Parathyroid adenoma (tissue), 2 donors: Measurements from ENCODE around the gene CACNA1C.

ENCODE experiments used
- H2AFZ ChIP-seq: fragments of 300-600 bp; sonication (generic); one replicate; pipeline ENCODE4 v1.7.0; 2017; ENCODE audit warnings: antibody characterized with exemption, mild to moderate bottlenecking
- H3K27ac ChIP-seq: fragments of 300-600 bp; sonication (generic); one replicate; pipeline ENCODE4 v1.7.0; 2017
- H3K27me3 ChIP-seq: fragments of 300-600 bp; sonication (generic); one replicate; pipeline ENCODE4 v1.7.0; 2017; ENCODE audit warnings: low read length; ENCODE audit not compliant: control insufficient read depth, insufficient read depth
- H3K36me3 ChIP-seq: fragments of 300-600 bp; sonication (generic); one replicate; pipeline ENCODE4 v1.7.0; 2017; ENCODE audit warnings: low read length; ENCODE audit not compliant: control insufficient read depth, insufficient read depth
- H3K4me1 ChIP-seq: fragments of 300-600 bp; sonication (generic); one replicate; pipeline ENCODE4 v1.7.0; 2017; ENCODE audit warnings: control low read depth
- H3K4me2 ChIP-seq: fragments of 300-600 bp; sonication (generic); one replicate; pipeline ENCODE4 v1.7.0; 2017; ENCODE audit warnings: low read length
- H3K4me3 ChIP-seq: fragments of 300-600 bp; sonication (generic); one replicate; pipeline ENCODE4 v1.7.0; 2017; ENCODE audit warnings: low read depth, low read length
- H3K79me2 ChIP-seq: fragments of 300-600 bp; sonication (generic); one replicate; pipeline ENCODE4 v1.7.0; 2017; ENCODE audit warnings: control low read depth
- H3K9ac ChIP-seq: fragments of 300-600 bp; sonication (generic); one replicate; pipeline ENCODE4 v1.7.0; 2017; ENCODE audit warnings: mild to moderate bottlenecking
- H3K9me3 ChIP-seq: fragments of 300-600 bp; sonication (generic); one replicate; pipeline ENCODE4 v1.7.0; 2017; ENCODE audit warnings: low read length; ENCODE audit not compliant: control insufficient read depth
- TF ChIP-seq, protein P1 (sequence below): fragments of 300-600 bp; sonication (generic); IDR thresholded peaks from one replicate; pipeline ENCODE4 v1.7.0; 2017; ENCODE audit warnings: antibody characterized with exemption, mild to moderate bottlenecking
- donor health status: primary hyperparathyroidism.

Gene CACNA1C

DNA sequence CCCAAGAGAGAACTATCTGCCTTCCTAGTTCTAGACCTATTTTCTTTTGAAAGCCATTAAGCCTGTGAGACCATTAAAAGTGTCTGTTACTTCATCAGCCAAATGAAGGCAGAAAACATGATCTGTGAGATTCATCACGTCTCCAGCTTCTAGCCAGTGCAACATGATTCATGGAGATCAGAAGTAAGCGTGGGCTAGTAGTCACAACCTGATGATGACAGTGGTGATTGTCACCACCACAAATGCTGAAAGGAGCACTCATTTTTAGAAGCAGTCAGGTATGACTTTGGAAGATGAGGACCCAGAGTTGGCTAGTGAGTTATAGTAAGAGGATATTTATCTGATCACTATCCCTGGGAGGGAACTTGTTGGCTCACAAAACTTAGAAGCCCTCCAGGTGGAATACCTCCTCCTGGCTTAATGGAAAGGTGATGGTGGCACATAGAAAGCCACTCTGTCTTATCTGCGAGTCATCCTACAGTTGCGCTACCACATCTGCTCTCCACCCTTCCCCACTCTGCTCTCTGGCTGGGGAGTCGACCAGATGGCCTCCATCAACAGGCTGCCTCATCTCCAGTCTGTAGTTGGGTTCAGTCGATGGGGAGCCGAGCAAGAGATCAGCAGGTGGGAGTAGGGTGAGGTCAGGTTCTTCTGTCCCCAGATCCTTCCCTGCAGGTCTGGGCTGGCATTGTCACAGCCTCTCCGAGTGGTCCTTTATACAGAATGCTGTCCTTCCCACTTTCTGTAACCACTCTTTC, 424.4 kb downstream of the CACNA1C start:
- no peak overlapping the region for H3K9ac ChIP-seq
- H3K9me3 ChIP-seq: no peaks in the 10 kb centered on the region
- H3K27ac ChIP-seq: no peak overlapping the region
- H3K27me3 ChIP-seq: no peaks in the 10 kb centered on the region
- H3K79me2 ChIP-seq: no peaks in the 10 kb centered on the region
- H3K4me1 ChIP-seq: no peaks in the 10 kb centered on the region
- H3K36me3 ChIP-seq: no peaks in the 10 kb centered on the region
- H2AFZ ChIP-seq: no peak overlapping the region
- no peak overlapping the region for H3K4me2 ChIP-seq
- TF ChIP-seq, protein P1, sequence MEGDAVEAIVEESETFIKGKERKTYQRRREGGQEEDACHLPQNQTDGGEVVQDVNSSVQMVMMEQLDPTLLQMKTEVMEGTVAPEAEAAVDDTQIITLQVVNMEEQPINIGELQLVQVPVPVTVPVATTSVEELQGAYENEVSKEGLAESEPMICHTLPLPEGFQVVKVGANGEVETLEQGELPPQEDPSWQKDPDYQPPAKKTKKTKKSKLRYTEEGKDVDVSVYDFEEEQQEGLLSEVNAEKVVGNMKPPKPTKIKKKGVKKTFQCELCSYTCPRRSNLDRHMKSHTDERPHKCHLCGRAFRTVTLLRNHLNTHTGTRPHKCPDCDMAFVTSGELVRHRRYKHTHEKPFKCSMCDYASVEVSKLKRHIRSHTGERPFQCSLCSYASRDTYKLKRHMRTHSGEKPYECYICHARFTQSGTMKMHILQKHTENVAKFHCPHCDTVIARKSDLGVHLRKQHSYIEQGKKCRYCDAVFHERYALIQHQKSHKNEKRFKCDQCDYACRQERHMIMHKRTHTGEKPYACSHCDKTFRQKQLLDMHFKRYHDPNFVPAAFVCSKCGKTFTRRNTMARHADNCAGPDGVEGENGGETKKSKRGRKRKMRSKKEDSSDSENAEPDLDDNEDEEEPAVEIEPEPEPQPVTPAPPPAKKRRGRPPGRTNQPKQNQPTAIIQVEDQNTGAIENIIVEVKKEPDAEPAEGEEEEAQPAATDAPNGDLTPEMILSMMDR: no peak
- no peak overlapping the region for H3K4me3 ChIP-seq

DNA sequence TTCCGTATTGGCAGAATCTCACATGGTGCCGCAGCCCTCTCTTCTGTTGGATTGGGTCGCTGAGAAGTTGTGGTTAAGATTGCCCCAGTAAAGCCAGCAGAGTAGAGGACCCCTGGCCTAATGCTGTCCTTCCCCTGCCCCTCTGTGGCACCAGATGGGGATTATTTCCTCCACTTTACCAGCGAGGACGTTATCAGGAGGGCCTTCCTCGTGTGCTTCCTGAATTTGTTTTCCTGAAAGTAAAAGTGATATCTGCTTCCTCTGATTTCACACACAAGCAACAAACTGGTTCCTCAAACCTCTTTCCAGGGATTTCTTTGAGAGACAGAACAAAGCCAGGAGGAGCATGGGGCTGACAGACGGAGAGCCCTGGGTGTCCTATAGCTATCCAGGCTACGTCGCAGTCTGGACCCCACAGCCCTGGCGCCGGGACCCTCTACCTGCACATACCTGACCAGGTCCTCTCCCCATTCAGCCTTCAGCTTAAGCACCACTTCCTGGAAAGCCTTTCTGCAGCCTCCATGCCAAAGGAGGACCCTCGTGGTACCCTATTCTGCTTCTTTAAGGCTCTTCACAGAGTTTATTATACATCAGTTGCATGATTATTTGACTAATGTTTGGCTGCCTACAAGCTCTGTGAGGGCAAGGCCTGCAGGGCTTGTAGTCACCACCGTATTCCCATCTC, 427.2 kb downstream of the CACNA1C start:
- H3K4me1 ChIP-seq: no peaks in the 10 kb centered on the region
- H3K4me3 ChIP-seq: no peak overlapping the region
- no peaks in the 10 kb centered on the region for H3K36me3 ChIP-seq
- no peaks in the 10 kb centered on the region for H3K27me3 ChIP-seq
- TF ChIP-seq, protein P1: no peak
- H3K9me3 ChIP-seq: no peaks in the 10 kb centered on the region
- H3K9ac ChIP-seq: no peak overlapping the region
- no peak overlapping the region for H2AFZ ChIP-seq
- H3K79me2 ChIP-seq: no peaks in the 10 kb centered on the region
- no peak overlapping the region for H3K4me2 ChIP-seq
- no peak overlapping the region for H3K27ac ChIP-seq

DNA sequence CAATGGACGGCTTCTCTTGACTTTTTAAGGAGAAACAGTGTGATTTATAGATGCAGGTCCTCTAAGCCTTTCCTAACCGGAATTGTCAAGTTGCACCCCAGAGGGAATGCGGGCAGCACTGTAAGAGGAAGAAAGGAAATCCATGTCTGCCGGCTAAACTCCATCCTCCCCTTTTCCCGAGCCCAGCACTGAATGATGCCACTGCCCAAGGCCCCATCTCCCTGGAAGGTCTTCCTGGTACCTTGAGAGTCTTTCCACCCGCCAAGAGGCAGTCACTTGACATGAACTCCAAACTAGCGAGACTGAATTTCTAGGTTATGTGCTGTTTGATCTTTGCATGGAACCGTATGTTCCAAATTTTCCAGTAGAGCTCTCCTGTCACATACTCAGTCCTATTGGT, 428.6 kb downstream of the CACNA1C start:
- no peak overlapping the region for H2AFZ ChIP-seq
- TF ChIP-seq, protein P1: no peak
- H3K4me3 ChIP-seq: no peak overlapping the region
- no peak overlapping the region for H3K9ac ChIP-seq
- no peaks in the 10 kb centered on the region for H3K4me1 ChIP-seq
- no peaks in the 10 kb centered on the region for H3K36me3 ChIP-seq
- H3K79me2 ChIP-seq: no peaks in the 10 kb centered on the region
- no peaks in the 10 kb centered on the region for H3K9me3 ChIP-seq
- H3K27me3 ChIP-seq: no peaks in the 10 kb centered on the region
- H3K4me2 ChIP-seq: no peak overlapping the region
- H3K27ac ChIP-seq: no peak overlapping the region

DNA sequence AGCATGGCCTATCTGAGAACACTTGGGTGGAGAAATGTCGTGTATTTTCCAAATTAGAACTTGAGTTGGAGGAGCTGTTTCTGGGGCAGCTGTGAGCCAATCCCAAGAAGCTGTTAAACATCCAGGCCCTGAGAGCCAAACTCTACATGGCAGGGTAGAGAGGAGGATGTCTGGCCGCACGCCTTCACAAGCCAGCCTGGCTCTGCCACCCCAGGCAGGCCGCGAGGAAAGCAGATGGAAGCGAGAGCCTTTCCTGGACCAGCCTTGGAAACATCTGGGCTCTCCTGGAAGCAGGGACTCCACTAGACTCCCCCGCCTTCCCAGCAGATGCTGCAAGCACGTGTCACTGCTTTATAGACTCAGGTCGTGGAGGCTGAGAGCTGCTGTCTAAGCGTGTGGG, 429.2 kb downstream of the CACNA1C start:
- H3K9me3 ChIP-seq: no peaks in the 10 kb centered on the region
- no peaks in the 10 kb centered on the region for H3K79me2 ChIP-seq
- no peak overlapping the region for H2AFZ ChIP-seq
- TF ChIP-seq, protein P1: no peak
- H3K27ac ChIP-seq: no peak overlapping the region
- H3K4me2 ChIP-seq: no peak overlapping the region
- H3K27me3 ChIP-seq: no peaks in the 10 kb centered on the region
- H3K4me1 ChIP-seq: no peaks in the 10 kb centered on the region
- no peak overlapping the region for H3K4me3 ChIP-seq
- H3K9ac ChIP-seq: no peak overlapping the region
- H3K36me3 ChIP-seq: no peaks in the 10 kb centered on the region
